Measurements from ENCODE around the gene LRP2. TPM values are rescaled to one million over a fixed set of nuclear protein-coding genes. Genes with fewer than 3 reads are reported as not detected.

Gene LRP2
- total and polyA plus RNA-seq, 2 experiments from 2014 or later: 8.1 to 38.3 TPM

DNA sequence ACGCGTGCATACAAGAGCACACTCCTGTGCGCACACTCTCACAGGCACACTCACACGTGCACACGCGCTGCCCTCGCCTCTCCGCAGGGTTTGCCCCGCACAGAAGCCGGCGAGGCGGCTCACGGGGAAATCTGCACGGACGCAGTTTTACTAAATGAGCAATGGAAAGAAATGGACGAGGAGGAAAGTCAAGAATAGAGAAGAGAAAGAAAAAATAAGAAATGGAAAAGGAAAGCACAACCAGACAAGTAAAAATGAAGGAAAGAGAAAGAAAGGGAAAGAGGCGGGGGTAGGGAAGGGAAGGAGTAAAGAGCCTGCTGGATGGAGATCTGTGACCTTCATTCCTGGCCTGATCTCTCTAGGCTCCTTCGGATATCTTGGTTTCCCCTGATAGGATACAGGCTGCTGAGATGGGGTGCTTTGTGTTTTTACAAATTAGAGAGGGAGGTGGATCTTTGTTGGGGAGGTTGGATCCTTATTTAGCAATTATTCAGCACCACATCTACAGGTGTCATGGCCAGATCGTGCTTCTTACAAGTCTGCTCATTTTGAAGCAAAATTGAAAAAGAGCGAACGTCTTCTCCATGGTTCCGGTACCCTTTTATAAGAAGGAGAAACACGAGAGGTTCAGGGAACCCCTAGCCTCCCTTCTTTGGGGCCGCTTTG is 693 bp upstream of the LRP2 start:
- TF ChIP-seq, protein P1, sequence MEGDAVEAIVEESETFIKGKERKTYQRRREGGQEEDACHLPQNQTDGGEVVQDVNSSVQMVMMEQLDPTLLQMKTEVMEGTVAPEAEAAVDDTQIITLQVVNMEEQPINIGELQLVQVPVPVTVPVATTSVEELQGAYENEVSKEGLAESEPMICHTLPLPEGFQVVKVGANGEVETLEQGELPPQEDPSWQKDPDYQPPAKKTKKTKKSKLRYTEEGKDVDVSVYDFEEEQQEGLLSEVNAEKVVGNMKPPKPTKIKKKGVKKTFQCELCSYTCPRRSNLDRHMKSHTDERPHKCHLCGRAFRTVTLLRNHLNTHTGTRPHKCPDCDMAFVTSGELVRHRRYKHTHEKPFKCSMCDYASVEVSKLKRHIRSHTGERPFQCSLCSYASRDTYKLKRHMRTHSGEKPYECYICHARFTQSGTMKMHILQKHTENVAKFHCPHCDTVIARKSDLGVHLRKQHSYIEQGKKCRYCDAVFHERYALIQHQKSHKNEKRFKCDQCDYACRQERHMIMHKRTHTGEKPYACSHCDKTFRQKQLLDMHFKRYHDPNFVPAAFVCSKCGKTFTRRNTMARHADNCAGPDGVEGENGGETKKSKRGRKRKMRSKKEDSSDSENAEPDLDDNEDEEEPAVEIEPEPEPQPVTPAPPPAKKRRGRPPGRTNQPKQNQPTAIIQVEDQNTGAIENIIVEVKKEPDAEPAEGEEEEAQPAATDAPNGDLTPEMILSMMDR (IDR thresholded peaks at IDR 0.05; ENCODE audit: poor library complexity): no peak
- TF ChIP-seq EZH2phosphoT487 (IDR thresholded peaks at IDR 0.05; ENCODE audit: low read depth, severe bottlenecking, unreplicated experiment): no peak
- no peak for TF ChIP-seq EZH2 (IDR thresholded peaks at IDR 0.05; ENCODE audit: borderline replicate concordance)

DNA sequence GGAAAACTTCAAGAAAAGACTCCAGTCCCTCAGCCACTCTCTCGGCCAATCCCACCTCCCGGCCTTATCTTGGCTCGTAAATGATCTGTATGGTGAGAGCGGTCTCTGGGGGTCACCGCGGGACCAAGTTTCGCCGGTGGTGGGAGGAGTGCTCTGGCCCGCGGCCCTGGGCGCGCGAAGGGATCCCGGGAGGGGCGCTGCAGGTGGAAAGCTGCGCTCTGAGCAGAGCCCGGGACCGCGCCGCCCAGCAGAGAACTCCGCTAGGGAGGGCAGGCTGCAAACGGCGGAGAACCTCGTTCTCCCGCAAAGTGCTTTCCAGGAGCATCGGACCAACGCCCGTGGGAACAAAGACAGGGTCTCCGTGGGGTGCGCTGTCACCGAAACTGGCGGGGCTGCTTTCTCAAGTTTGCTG is 622 bp downstream of the LRP2 start:
- Histone ChIP-seq H3K27ac (no peak overlapping the region), H3K4me1 (ENCODE audit: insufficient read depth) (peaks cover 23% of the 10 kb centered on the region), H2AFZ (peak overlapping the region; percentile 52), H3K27me3 (peaks cover 30% of the 10 kb centered on the region), H3K9me3 (ENCODE audit: low read depth) (no peaks in the 10 kb centered on the region), H4K20me1 (ENCODE audit: insufficient read depth, poor library complexity, severe bottlenecking) (no peaks in the 10 kb centered on the region), H3K36me3 (replicated peaks; ENCODE audit: insufficient read depth, low read depth) (no peaks in the 10 kb centered on the region), H3K4me3 (peak overlapping the region; percentile 72), H3K9me2 (replicated peaks; ENCODE audit: insufficient read depth) (no peaks in the 10 kb centered on the region), H3K79me2 (no peaks in the 10 kb centered on the region), H3K4me2 (peak overlapping the region; percentile 98)
- under 1% methylated on average over 32 of the region's 32 CpGs for WGBS (ENCODE audit: low lambda C conversion rate, missing lambda C conversion rate)
- DNase-seq (ENCODE audit: low spot score): peak; percentile 71
- peak; percentile 25 for TF ChIP-seq EZH2 (IDR thresholded peaks at IDR 0.05; ENCODE audit: borderline replicate concordance)
- TF ChIP-seq, protein P1 (IDR thresholded peaks at IDR 0.05; ENCODE audit: poor library complexity): no peak

More for the DNA sequence above, 693 bp upstream of the LRP2 start:
- peak overlapping the region; percentile 72 for H3K4me3 ChIP-seq
- H4K20me1 ChIP-seq (ENCODE audit: insufficient read depth, poor library complexity, severe bottlenecking): no peaks in the 10 kb centered on the region
- H3K4me2 ChIP-seq: peak overlapping the region; percentile 98
- peak overlapping the region; percentile 52 for H2AFZ ChIP-seq
- H3K27me3 ChIP-seq: peaks cover 30% of the 10 kb centered on the region
- no peak for DNase-seq (ENCODE audit: low spot score)
- no peaks in the 10 kb centered on the region for H3K36me3 ChIP-seq (replicated peaks; ENCODE audit: insufficient read depth, low read depth)
- no peaks in the 10 kb centered on the region for H3K9me3 ChIP-seq (ENCODE audit: low read depth)
- H3K9me2 ChIP-seq (replicated peaks; ENCODE audit: insufficient read depth): no peaks in the 10 kb centered on the region
- H3K4me1 ChIP-seq (ENCODE audit: insufficient read depth): peaks cover 23% of the 10 kb centered on the region
- no peaks in the 10 kb centered on the region for H3K79me2 ChIP-seq
- 8% methylated on average over 24 of the region's 24 CpGs for WGBS (ENCODE audit: low lambda C conversion rate, missing lambda C conversion rate)
- H3K27ac ChIP-seq: no peak overlapping the region

DNA sequence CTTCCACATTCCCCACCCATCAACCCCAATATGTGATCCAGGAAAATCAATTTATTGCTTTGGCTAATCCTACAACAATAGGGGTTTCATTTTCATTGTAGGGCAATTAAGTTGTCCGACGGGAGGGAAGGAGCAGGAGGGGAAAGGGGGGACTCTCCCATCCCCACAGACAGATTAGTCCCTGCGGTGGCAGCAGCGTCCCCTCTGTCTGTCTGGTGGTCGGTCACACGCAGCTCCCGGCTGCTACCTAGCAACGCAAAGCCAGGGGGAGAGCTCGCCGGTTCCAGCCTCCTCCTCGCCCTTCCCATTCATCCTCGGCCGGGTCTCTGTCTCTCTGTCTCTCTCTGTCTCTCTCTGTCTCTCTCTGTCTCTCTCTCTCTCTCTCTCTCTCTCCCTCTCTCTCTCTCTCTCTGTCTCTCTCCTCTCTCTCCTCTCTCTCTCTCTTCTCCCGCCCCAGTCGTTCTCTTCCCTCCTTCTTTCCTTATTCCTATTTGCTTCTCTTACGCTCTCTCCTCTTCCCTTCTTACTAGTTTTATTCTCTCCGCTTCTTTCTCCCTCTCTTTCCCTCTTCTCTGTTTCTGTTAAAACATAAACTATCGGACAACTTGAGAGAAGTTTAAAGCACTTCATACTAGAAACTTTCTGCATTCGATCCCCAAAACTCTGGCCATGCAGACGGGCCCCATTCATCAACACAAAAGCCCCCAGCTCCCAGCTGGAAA is 1.2 kb downstream of the LRP2 start:
- no peak overlapping the region for H3K27ac ChIP-seq
- H3K36me3 ChIP-seq (replicated peaks; ENCODE audit: insufficient read depth, low read depth): no peaks in the 10 kb centered on the region
- H2AFZ ChIP-seq: peak overlapping the region; percentile 52
- WGBS (ENCODE audit: low lambda C conversion rate, missing lambda C conversion rate): 6% methylated on average over 15 of the region's 20 CpGs
- no peaks in the 10 kb centered on the region for H3K9me2 ChIP-seq (replicated peaks; ENCODE audit: insufficient read depth)
- peak overlapping the region; percentile 72 for H3K4me3 ChIP-seq
- H4K20me1 ChIP-seq (ENCODE audit: insufficient read depth, poor library complexity, severe bottlenecking): no peaks in the 10 kb centered on the region
- H3K9me3 ChIP-seq (ENCODE audit: low read depth): no peaks in the 10 kb centered on the region
- peak overlapping the region; percentile 98 for H3K4me2 ChIP-seq
- TF ChIP-seq, protein P1 (IDR thresholded peaks at IDR 0.05; ENCODE audit: poor library complexity): no peak
- no peak for TF ChIP-seq EZH2phosphoT487 (IDR thresholded peaks at IDR 0.05; ENCODE audit: low read depth, severe bottlenecking, unreplicated experiment)
- TF ChIP-seq EZH2 (IDR thresholded peaks at IDR 0.05; ENCODE audit: borderline replicate concordance): peak; percentile 29
- H3K27me3 ChIP-seq: peaks cover 30% of the 10 kb centered on the region
- peak; percentile 23 for DNase-seq (ENCODE audit: low spot score)
- peaks cover 23% of the 10 kb centered on the region for H3K4me1 ChIP-seq (ENCODE audit: insufficient read depth)
- H3K79me2 ChIP-seq: no peaks in the 10 kb centered on the region

All from hepatocyte (in vitro differentiated cells).